HUDEP-2 (cell line): ENCODE results near the gene TMED10.

ENCODE experiments used
- DNase-seq, 76 experiments: peaks; one replicate each; lab custom pipeline; 2025; ENCODE audit not compliant: unreplicated experiment in 76 of 76; lab: John Stamatoyannopoulos, UW

Gene TMED10

GRCh38 chr14:75176142-75176820 is at the start of gene TMED10:
Gene TMED10, minus strand, starts transcription at chr14:75176612. Its CDS starts 33 bp downstream, at chr14:75176579.
- peak in 75 of 76 experiments; percentile 26 to 93 (median 80) for DNase-seq

- no peak for DNase-seq
Measured at GRCh38 chr14:75224561-75224960, 48.1 kb upstream of the TMED10 start.

DNA sequence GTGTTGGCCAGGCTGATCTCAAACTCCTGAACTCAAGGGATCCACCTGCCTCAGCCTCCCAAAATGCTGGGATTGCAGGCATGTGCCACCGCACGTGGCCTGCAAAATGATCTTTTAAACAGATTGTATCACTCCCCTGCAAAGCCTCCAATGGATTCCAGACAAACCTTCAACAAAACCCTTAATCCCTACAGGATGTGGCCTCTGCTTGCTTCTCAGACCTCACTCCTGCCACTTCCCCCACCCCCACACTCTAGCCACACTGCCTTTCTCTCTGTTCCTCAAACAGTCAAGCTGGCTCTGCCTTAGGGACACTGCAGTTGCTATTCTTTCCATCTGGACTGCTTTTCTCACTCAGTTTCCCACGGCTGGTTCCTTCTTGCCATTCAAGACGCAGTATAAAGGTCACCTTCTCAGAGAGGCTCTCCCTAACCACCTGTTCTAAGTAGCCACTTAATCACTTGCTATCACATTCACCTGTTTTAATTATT is 47.3 kb upstream of the TMED10 start:
- no peak for DNase-seq

GRCh38 chr14:75222208-75222701 is 45.8 kb upstream of the TMED10 start:
- DNase-seq: no peak

DNA sequence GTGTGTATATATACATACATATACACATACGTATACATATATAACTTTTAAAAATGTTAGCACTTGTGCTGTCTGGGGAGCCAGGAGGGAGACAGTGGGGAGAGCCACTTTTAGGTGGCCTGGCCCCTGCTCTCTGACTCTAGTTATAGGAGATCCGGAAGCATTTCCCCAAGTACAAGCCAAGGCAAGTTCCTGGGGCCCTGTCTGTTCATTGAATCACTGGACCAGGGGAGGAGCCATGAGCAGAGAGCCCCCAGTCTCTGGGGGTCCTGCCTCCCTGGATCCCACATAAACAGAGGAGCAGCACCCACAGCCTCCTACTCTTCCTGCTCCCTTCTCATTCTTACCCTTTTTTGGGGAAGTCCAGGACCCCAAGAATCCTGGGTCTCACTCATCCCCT is 45.4 kb upstream of the TMED10 start:
- DNase-seq: no peak

DNA sequence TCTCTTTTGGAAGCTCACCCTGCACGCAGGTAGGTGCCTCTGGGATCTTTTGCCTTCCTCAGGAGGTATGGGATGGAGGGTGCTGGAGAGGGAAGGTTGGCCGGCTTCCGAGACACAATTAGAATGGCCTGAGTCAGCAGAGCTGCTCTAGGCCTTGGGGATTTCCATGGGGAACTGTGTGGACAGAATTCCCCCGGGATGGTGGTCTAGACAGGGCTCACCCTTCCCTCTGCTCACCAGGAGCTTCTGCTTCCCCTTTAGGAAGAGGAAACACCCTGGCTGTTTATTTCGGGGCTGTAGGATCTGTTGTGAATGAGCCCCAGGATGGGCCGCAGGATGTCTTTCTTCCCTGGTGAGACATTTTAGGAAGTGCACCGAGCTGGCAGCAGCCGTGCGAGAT is 43.7 kb upstream of the TMED10 start:
- DNase-seq: no peak

GRCh38 chr14:75217508-75218206 is 41.2 kb upstream of the TMED10 start:
- no peak for DNase-seq

GRCh38 chr14:75216427-75217006 is 40.1 kb upstream of the TMED10 start:
- DNase-seq: no peak

DNA sequence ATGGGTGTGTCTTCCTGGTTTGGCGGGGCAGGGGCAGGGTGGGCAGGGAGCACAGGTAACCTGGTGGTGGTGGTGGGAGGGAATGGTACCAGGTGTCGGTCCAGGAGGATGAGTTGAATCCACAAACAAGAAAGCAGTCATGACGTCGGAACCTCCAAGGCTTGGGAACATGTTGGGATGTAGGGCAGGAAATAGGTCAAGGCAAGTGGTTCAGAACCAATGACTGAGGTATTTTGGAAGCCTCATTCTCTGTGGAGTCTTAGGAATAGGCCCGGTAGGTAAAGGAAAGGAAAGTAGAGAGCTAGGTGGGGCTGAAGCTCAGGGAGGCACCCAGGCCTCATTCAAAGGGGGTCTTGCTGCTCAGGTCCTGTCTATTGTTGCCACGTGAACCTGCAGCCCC is 39.1 kb upstream of the TMED10 start:
- no peak for DNase-seq

GRCh38 chr14:75214558-75214957 is 38.1 kb upstream of the TMED10 start:
- no peak for DNase-seq

DNA sequence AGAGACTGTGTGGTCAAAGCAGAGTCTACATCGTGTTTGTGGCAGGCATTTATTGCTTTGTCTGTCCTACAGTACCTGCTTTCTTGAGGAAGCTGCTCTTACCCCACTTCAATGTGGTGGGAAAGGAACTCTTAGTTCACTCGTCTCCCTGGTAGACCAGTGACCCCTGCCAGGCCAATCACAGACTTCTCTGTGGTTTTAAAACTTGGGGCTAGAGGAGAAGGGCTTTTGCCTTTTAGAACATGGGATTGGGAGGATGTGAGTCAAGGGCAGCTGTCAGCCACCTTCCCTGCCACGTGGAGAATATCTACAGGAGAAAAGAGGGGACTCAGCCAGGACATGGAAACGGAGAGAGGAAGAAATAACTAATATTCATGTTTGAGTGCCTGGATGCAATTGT is 36.8 kb upstream of the TMED10 start:
- DNase-seq: no peak

GRCh38 chr14:75208843-75209242 is 32.4 kb upstream of the TMED10 start:
- DNase-seq: no peak

DNA sequence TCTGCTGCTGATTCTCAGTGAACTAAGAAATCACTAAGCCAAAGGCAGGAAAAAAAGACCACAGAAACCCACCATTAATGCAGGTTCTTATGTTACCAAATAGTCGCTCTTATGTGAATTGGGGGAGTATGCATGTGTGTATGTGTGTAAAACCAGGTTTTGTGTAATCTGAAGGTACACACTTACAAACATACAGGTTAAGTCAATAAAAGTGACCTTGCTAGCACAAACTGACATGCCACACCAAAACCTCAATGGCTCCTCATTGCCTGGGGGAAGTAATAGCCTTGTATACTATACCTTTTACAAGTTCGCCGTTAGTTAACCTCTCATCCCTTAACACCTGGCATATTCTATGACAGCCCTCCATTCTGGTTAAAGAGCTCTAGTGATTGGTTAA is 29.8 kb upstream of the TMED10 start:
- no peak for DNase-seq

DNA sequence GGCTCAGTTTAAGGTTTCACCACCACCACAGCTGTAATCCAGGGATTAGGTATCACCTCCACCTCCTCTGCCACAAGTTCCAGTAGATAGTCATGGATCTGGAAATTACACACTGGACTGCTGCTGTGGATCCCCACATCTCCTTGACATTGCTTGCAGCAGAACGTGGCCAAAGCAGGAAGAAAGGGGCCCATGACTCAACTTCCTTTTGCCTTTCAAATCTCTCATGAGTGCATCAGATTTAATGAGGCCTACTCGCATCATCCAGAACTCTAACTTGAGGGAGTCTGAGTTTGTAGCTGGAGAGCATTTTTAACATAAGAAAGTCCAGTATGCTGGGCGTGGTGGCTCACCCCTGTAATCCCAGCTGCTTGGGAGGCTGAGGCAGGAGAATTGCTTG is 29.2 kb upstream of the TMED10 start:
- DNase-seq: no peak

DNA sequence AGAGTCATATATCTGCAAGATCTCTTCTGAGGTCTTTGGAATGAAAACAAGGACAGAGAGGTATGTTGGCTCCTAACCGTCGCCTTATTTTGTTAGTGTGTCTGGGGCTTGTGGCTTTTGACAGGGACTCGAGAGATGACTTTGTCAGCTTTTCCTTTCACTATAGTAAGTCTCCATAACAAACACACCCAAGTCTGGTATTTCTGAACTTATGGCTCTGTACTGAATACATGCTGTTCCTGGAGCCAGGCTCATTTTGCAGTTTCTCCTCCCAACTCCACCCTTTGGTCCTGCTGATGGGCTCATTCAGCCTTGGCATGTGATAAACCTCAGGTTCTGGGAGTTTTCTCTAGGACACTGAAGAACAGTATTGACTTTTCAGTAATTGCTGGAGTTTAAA is 27.7 kb upstream of the TMED10 start:
- no peak for DNase-seq

GRCh38 chr14:75202657-75203056 is 26.2 kb upstream of the TMED10 start:
- DNase-seq: no peak

DNA sequence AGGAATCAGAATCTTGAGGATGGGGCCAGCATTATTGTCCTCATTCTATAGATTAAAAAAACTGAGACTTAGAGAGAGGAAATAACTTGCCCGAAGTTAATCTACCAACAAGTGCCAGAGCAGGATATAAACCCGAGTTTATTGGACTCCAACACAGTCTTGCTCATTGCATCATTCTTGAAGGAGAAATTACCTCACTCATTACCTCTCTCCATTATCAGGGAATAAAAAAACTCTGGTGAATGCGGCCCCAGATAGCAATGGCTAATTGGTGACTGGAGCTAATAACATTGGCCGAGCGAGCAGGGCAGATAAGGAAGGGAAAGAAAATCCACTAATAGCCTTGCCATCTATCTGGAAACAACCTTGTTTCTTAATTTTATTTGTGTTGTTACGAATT is 24.7 kb upstream of the TMED10 start:
- DNase-seq: no peak

DNA sequence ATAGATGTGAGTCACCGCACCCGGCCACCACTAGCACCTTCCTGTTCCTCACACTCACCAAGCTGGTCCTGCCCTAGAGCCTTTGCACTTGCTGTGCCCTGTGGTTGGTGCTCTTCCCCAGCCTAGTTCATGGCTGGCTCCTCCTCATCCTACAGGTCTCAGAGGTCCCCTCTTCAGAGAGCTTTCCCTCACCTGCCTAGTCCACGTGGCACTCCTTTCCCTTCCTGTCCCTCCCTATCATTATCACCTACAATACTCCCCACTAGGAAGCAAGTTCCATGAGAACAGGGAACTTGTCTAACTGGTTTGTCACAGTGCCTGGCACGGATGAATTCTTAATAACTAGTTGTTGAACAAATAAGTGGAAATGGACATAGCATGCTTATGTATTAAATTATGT is 24.0 kb upstream of the TMED10 start:
- DNase-seq: no peak

DNA sequence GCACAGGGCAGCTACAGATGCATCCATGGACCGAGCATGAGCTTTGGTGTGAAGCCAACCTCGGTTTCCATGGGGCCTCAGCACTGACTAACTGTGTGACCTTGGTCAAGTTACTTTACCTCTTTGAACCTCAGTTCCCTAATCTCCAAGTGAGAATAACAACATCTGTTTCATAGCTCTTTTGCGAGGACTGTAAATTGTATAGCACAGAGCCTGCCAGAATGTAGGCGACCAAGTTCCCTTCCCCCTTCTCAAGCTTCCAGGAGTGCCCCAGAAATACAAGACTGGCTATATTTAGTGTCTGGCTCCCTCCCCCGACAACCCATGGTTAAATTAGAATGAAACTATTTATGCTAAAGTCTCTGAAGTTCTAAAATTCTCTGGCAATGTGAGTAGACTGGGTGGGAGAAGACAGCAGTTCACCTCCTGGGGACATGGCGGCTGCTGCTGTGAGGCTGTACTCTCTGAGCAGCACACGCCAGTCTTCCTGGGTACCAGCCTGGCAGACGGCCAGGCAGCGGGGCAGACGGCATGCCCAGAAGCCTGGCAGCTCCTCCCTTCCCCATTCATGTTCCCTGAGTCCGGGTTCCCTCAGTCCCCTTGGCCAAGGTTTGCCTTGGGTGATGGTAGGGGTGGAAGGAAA is 22.0 kb upstream of the TMED10 start:
- DNase-seq: no peak

DNA sequence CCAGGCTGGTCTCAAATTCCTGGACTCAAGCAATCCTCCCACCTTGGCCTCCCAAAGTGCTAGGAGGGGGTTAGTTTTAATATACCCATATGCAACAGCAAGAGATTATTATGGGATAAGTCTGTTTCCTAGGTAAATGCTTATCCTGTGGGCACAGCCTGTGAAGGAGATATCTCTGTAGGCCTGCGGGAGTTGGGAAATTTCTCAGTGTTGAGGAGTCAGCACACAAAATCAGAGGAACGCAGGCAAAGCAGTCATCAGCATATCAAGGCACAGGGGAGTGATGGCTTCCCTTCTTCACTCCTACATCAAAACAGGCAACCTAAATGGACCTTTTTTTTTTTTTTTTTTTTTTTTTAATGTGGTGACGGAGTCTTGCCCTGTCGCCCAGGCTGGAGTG is 20.9 kb upstream of the TMED10 start:
- DNase-seq: no peak

DNA sequence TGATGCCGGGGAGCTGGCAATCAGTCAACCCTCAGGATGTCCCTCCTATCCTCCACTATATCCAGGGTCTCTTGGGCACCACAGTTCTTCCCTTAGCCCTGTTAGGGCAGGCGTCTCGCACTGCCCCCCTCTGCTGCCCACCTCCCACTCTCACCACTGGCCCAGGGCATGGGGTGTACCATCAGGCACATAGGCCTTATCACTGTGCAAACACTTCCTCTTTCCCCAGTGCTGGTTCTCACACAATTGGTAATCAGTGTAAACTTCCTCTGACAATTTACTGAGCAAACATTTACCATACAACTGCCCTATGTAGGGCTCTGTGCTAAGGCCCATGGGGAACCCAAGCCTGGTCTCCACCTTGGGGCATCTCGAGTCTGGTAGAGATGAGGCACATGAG is 20.1 kb upstream of the TMED10 start:
- peak in 12 of 76 experiments; percentile 1 to 50 (median 8) for DNase-seq
